GM23338 (cell line): ENCODE results near the gene SCN4B.

Experiments
- CREB1 ChIP-seq: fragments of 250-450 bp; sonication (Bioruptor Pico); IDR thresholded peaks from 2 replicates; pipeline ENCODE4 v1.5.0; 2020; ENCODE audit warnings: low read depth, mild to moderate bottlenecking, moderate library complexity
- CTCF ChIP-seq, 2 experiments: fragments of 200-600 bp in 1 of 2; sonication (generic) in 1 of 2; conservative IDR thresholded peaks; 2 replicates each; pipeline versions ENCODE4 v1.5.1 to v1.6.1; 2016 to 2017; ENCODE audit warnings: antibody characterized with exemption in 2 of 2, low read depth in 2 of 2, mild to moderate bottlenecking in 2 of 2, moderate library complexity in 1 of 2
- ETS1 ChIP-seq: IDR thresholded peaks from 2 replicates; pipeline ENCODE4 v1.6.1; 2016; ENCODE audit warnings: antibody characterized with exemption
- EZH2 ChIP-seq: fragments of 200-600 bp; sonication (generic); IDR thresholded peaks from one replicate; pipeline ENCODE4 v1.8.0; 2017; ENCODE audit warnings: antibody characterized with exemption, mild to moderate bottlenecking, low read depth; ENCODE audit not compliant: unreplicated experiment
- EZH2phosphoT487 ChIP-seq: fragments of 200-600 bp; sonication (generic); IDR thresholded peaks from one replicate; pipeline ENCODE4 v1.8.1; 2018; ENCODE audit warnings: antibody characterized with exemption; ENCODE audit not compliant: unreplicated experiment
- NANOG ChIP-seq: IDR thresholded peaks from 2 replicates; pipeline ENCODE4 v1.6.1; 2016; ENCODE audit warnings: antibody characterized with exemption, borderline replicate concordance
- POLR2AphosphoS5 ChIP-seq: IDR thresholded peaks from 2 replicates; pipeline ENCODE4 v1.6.1; 2016; ENCODE audit warnings: antibody characterized with exemption, low read depth
- REST ChIP-seq: IDR thresholded peaks from one replicate; pipeline ENCODE4 v1.6.1; 2018; ENCODE audit warnings: antibody characterized with exemption; ENCODE audit not compliant: unreplicated experiment
- STAT1 ChIP-seq: IDR thresholded peaks from one replicate; pipeline ENCODE4 v1.6.1; 2016; ENCODE audit warnings: antibody characterized with exemption; ENCODE audit not compliant: unreplicated experiment
- ZNF114 ChIP-seq: fragments of 250-450 bp; sonication (Bioruptor Pico); IDR thresholded peaks from 2 replicates; pipeline ENCODE4 v1.5.0; 2020; ENCODE audit warnings: mild to moderate bottlenecking, moderate library complexity
- ZNF331 ChIP-seq: fragments of 250-450 bp; sonication (Bioruptor Pico); IDR thresholded peaks from 2 replicates; pipeline ENCODE4 v1.5.0; 2020; ENCODE audit warnings: low read depth, mild to moderate bottlenecking, moderate library complexity
- ZNF462 ChIP-seq: fragments of 250-450 bp; sonication (Bioruptor Pico); IDR thresholded peaks from 2 replicates; pipeline ENCODE4 v1.5.0; 2020; ENCODE audit warnings: mild to moderate bottlenecking, moderate library complexity

GRCh38 chr11:118162846-118163245, 10.2 kb upstream of the SCN4B start:
- TF ChIP-seq CTCF (conservative IDR thresholded peaks at IDR 0.05; ENCODE audit: low read depth in 2 of 2) = no peak
- no peak for TF ChIP-seq EZH2
- no peak for TF ChIP-seq STAT1
- TF ChIP-seq POLR2AphosphoS5 = no peak
- TF ChIP-seq CREB1 (CRISPR knock-in tag) = no peak
- no peak for TF ChIP-seq ZNF331 (CRISPR knock-in tag)
- TF ChIP-seq NANOG = no peak
- TF ChIP-seq EZH2phosphoT487 = no peak
- no peak for TF ChIP-seq REST
- no peak for TF ChIP-seq ZNF114 (CRISPR knock-in tag)
- no peak for TF ChIP-seq ETS1
- TF ChIP-seq ZNF462 (CRISPR knock-in tag) = no peak
